PC-9 (cell line): Measurements from ENCODE around the gene ADGRB3. TPM values are rescaled to one million over a fixed set of nuclear protein-coding genes. Genes with fewer than 3 reads are reported as not detected.

ENCODE experiments used
- BruUV-seq: library from RNA; stranded (reverse); fragments of 400-500 nt; replicated peaks from 2 replicates; lab custom pipeline; 2021; lab: Mats Ljungman, UMichigan
- CTCF ChIA-PET: fragments of 300-600 bp; sonication (Branson Sonifier 250); formaldehyde crosslinking; loops from one replicate; lab custom pipeline; 2022; ENCODE audit warnings: antibody characterized with exemption; lab: Charles Lee
- POLR2A ChIA-PET: fragments of 300-600 bp; sonication (Branson Sonifier 250); formaldehyde crosslinking; loops from one replicate; lab custom pipeline; 2022; ENCODE audit warnings: antibody characterized with exemption; ENCODE audit not compliant: unreplicated experiment; lab: Charles Lee
- DNase-seq, 2 experiments: peaks; one replicate each; pipeline versions ENCODE4 v3.0.0 to v3.0.0-alpha.2; 2015 to 2022; ENCODE audit warnings: mixed read lengths in 1 of 2
- H2AFZ ChIP-seq: fragments of 200-600 bp; sonication (generic); 2 replicates; pipeline ENCODE4 v1.8.1; 2017; ENCODE audit warnings: antibody characterized with exemption
- H3F3A ChIP-seq: fragments of 200-600 bp; sonication (generic); 2 replicates; pipeline ENCODE4 v1.8.1; 2017; ENCODE audit warnings: antibody characterized with exemption, mild to moderate bottlenecking, low read depth; ENCODE audit not compliant: insufficient read depth
- H3K27ac ChIP-seq: fragments of 200-600 bp; sonication (generic); 2 replicates; pipeline ENCODE4 v1.6.1; 2016; ENCODE audit warnings: mixed run types
- H3K27me3 ChIP-seq: fragments of 200-600 bp; sonication (generic); 2 replicates; pipeline ENCODE4 v1.6.1; 2016; ENCODE audit warnings: low read depth, mixed run types; ENCODE audit not compliant: insufficient read depth
- H3K36me3 ChIP-seq: fragments of 200-600 bp; sonication (generic); 2 replicates; pipeline ENCODE4 v1.6.1; 2016; ENCODE audit warnings: low read depth, mixed run types
- H3K4me1 ChIP-seq: fragments of 200-600 bp; sonication (generic); replicated peaks from 2 replicates; pipeline ENCODE4 v1.6.1; 2016; ENCODE audit warnings: mixed run types; ENCODE audit not compliant: insufficient read depth
- H3K4me2 ChIP-seq: fragments of 200-600 bp; sonication (generic); 2 replicates; pipeline ENCODE4 v1.6.1; 2017; ENCODE audit warnings: mixed run types
- H3K4me3 ChIP-seq: fragments of 200-600 bp; sonication (generic); 2 replicates; pipeline ENCODE4 v1.6.1; 2016; ENCODE audit warnings: mixed run types
- H3K79me2 ChIP-seq: fragments of 200-600 bp; sonication (generic); 2 replicates; pipeline ENCODE4 v1.6.1; 2017; ENCODE audit warnings: low read depth, mixed run types
- H3K9me2 ChIP-seq: fragments of 200-600 bp; sonication (generic); 2 replicates; pipeline ENCODE4 v1.8.1; 2017; ENCODE audit warnings: mild to moderate bottlenecking; ENCODE audit not compliant: insufficient read depth
- H3K9me3 ChIP-seq: fragments of 200-600 bp; sonication (generic); 2 replicates; pipeline ENCODE4 v1.8.1; 2016; ENCODE audit warnings: low read depth; ENCODE audit not compliant: insufficient read depth
- H4K20me1 ChIP-seq: fragments of 200-600 bp; sonication (generic); 2 replicates; pipeline ENCODE4 v1.8.1; 2017; ENCODE audit not compliant: insufficient read depth
- CTCF ChIP-seq: fragments of 200-600 bp; sonication (generic); conservative IDR thresholded peaks from 2 replicates; pipeline ENCODE4 v1.6.1; 2017; ENCODE audit warnings: mixed run types, antibody characterized with exemption, mild to moderate bottlenecking, moderate library complexity
- EZH2 ChIP-seq: fragments of 200-600 bp; sonication (generic); IDR thresholded peaks from 2 replicates; pipeline ENCODE4 v1.8.0; 2017; ENCODE audit warnings: antibody characterized with exemption, low read depth
- intact Hi-C: fragments of 100-400 bp; cut with micrococcal nuclease; formaldehyde crosslinking; loops from one replicate; pipeline ENCODE4 v1.10.0; 2022; ENCODE audit not compliant: unreplicated experiment
- total RNA-seq: library from RNA; stranded (reverse); gene quantifications from 2 replicates; pipeline ENCODE4 v1.2.3, GENCODE V29; 2021

The ADGRB3 gene
- total RNA-seq, 1 experiment from 2014 or later: not detected

DNA sequence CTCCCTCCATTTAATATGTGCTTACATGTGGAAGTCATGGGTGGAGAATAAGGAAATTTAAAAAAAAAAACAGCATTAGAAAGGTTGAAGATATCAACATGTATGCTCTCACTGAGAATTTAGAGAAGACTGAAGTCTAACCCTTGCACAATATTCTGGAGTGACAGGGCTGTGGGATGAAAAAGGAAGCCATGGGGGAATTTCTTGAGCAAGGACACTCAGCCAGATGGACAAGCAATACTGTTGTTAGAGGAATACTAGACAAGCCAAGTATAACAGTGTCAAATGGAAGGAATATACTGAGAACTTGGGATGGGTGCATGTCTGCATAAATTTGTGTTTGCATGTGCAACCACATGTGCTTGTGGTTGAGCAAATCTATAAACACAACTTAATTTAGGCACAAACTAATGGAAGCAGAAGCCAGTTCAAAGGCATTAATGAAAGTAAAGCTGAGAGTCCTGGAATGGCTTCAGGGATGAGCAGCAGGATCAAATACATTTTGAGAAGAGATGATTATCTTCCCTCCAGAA, 119.7 kb downstream of the ADGRB3 start:
- Histone ChIP-seq H3K4me3 (no peak overlapping the region), H4K20me1 (no peaks in the 10 kb centered on the region), H3K9me2 (no peaks in the 10 kb centered on the region), H3K79me2 (no peaks in the 10 kb centered on the region), H3K36me3 (no peaks in the 10 kb centered on the region), H3K27me3 (no peaks in the 10 kb centered on the region), H3K9me3 (no peaks in the 10 kb centered on the region), H3F3A (no peaks in the 10 kb centered on the region), H2AFZ (no peak overlapping the region), H3K4me1 (no peaks in the 10 kb centered on the region), H3K4me2 (no peak overlapping the region), H3K27ac (no peak overlapping the region)
- no peak for TF ChIP-seq CTCF
- TF ChIP-seq EZH2: no peak
- ChIA-PET POLR2A (no interaction called here), CTCF (no interaction called here)
- DNase-seq: no peak
- intact Hi-C loops: no loop called here
- BruUV-seq: no TSS peak

- H3K4me3 ChIP-seq: no peak overlapping the region
- H3K9me2 ChIP-seq: no peaks in the 10 kb centered on the region
- ChIA-PET CTCF (no interaction called here), POLR2A (no interaction called here)
- no peaks in the 10 kb centered on the region for H3K9me3 ChIP-seq
- no peaks in the 10 kb centered on the region for H3K27me3 ChIP-seq
- H3K27ac ChIP-seq: no peak overlapping the region
- no peak overlapping the region for H3K4me2 ChIP-seq
- no peaks in the 10 kb centered on the region for H3F3A ChIP-seq
- no peaks in the 10 kb centered on the region for H4K20me1 ChIP-seq
- DNase-seq: no peak
- no peaks in the 10 kb centered on the region for H3K79me2 ChIP-seq
- intact Hi-C loops: no loop called here
- no peaks in the 10 kb centered on the region for H3K4me1 ChIP-seq
- no peaks in the 10 kb centered on the region for H3K36me3 ChIP-seq
- BruUV-seq: no TSS peak
- H2AFZ ChIP-seq: no peak overlapping the region
- no peak for TF ChIP-seq CTCF
- no peak for TF ChIP-seq EZH2
Measured at GRCh38 chr6:68756454-68757375, 121.6 kb downstream of the ADGRB3 start.

GRCh38 chr6:68757821-68758220, 122.7 kb downstream of the ADGRB3 start:
- H2AFZ ChIP-seq: no peak overlapping the region
- no peak overlapping the region for H3K4me2 ChIP-seq
- H3F3A ChIP-seq: no peaks in the 10 kb centered on the region
- H3K27ac ChIP-seq: no peak overlapping the region
- H3K9me3 ChIP-seq: no peaks in the 10 kb centered on the region
- TF ChIP-seq EZH2 (no peak), CTCF (no peak)
- H3K79me2 ChIP-seq: no peaks in the 10 kb centered on the region
- H3K27me3 ChIP-seq: no peaks in the 10 kb centered on the region
- ChIA-PET CTCF (no interaction called here), POLR2A (no interaction called here)
- H4K20me1 ChIP-seq: no peaks in the 10 kb centered on the region
- intact Hi-C loops: no loop called here
- no peaks in the 10 kb centered on the region for H3K9me2 ChIP-seq
- no peaks in the 10 kb centered on the region for H3K36me3 ChIP-seq
- H3K4me3 ChIP-seq: no peak overlapping the region
- BruUV-seq: no TSS peak
- no peaks in the 10 kb centered on the region for H3K4me1 ChIP-seq
- DNase-seq: no peak
